Measurements from ENCODE around the gene GPR31.

Gene GPR31

DNA sequence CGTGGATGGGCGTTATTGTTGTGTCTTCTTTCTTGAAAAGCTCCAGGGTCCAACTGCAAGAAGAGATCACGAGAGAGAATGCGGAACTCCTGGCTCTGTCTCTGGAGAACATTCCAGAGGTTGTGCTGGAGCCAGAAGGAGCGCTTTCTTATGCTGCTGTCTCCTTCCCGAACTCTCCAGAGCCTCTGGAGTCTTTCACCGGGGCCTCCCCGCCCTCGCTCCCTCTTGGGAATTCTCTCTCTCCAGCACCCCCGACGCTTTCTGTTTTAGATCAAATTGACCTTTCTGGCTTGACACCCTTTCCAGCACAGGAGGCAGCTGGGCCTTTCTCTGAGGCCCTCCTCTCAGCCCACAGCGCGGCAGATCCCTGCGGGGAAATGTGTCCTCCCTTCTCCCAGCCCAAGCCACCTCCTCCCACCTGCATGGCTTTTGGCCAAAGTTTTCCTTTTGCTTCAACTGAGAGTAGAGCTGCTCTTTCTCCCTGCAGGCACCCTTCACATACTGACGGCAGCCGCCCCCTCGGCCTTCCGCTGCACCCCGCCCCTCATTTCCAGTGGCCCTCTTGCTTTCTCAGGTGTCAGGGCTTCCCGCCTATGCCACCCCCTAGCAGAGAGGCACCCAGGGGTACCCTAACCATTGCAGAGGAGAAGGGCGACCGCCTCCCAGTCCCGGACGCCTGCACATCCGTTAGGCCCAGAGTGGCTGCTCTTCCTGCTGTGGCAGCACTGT lies 41.5 kb downstream of the GPR31 start:
- FAIRE-seq = no peak

DNA sequence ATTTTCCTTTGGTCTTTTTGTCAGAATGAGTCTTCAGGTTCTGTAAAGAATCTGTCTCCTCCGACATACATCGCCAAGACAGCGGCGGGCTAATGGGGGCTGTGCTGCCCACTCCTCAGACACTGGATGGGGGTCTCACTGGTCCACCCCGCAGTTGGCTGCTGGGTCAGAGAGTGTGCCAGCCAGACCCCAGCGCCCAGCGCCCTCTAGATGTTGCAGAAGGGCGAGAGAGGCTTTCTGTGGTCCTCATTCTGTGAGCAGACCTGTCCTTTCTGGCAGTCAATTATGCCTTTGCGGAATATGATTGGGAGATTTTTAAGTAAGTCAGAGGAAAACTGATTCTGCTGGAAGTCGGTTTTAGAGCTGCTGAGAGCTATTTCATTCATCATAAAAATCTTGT lies 42.7 kb downstream of the GPR31 start:
- FAIRE-seq = no peak

DNA sequence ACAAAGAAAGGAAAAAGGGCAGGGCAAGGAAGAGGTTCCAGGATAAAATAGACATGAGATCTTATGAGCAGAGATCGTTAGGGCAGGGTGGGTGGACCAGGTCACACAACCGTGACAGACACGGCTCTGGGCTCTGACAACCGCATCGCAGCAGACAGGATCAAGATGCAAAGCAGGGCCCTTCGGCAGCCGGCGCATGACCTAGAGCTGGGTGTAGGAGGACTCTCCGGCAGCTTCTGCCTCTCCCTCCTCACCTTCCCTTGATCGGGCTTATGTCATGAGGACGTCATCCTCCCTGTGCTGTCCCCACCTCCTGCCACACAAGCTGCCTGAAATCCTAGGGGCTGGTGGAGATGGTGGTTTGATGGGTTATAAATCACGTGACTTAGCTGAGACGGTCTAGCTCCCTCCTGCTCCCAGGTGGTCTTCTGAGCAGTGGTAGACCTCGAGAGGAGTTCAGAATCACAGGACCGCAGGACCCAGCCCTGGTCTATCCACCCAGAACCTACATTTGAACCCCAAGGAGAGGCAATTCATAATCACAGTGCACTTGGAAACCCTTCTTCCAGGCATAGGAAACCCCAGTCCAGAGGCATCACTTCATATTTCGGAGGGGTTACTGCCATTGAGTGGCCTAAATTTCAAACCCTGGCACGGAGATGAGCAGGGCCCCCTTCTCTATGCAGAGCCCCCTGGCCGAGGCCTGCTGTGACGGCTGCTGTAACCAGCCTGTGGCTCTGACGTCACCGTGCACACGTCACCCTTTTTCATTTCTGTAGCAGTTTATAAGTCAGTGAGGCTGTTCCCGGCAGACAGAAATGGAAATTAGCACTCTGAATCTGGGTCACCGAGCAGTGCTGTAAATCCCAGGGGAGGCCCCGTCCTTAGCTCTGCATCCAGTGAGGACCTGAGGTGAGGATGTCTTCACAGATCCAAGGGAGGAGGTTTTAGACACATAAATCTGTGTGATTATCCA lies 43.6 kb downstream of the GPR31 start:
- FAIRE-seq = no peak

DNA sequence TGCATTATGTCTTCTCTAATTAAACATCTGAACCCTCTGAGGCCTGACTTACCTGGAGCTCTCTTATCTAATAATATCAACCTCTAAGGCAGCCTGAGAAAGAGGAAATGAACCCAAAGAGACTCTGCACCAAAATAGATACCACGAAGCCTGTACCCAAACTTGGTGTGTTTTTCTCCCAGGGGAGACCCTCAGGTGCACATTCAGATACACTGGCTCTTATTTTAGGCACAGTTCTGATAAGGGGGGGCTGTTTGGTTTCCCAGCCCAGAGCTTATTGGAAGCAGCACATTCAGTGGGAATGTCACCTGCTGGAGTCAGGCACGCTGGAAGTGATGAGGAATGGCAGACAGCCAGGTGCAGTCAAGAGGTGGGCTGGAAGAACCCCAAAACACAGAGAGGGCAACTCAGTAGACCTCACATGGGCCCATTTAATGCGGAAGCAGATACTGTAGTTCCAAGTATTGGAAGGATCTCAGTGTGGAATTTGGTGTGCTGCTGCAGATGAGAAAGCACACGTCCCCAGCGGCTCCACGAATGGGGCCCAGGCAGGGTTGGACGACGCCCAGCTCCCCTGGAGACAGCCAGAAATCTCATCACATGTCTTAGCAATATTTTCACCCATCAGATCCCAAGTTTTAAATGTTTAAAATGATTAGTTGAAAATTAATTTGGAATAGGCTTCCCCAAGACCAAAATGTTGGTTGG lies 44.6 kb downstream of the GPR31 start:
- no peak for FAIRE-seq

DNA sequence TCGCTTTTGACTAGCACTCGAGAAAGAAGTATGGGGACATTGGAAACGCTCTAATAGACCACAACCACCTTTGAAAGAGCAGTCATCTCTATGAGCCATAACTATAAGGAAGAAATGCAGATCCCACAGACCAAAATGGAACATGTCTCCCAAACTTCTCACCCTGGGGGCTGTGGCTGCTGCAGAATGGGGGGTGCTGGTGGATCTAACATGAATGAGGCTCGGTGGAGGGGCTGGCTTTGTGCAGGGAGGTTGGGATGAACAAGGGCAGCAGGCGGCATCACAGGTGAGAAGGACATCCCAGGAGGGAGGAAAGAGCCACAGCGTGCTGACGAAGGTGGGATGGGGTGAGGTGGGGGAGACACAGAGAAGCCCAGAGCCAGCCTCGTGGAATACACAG lies 45.4 kb downstream of the GPR31 start:
- FAIRE-seq = no peak

DNA sequence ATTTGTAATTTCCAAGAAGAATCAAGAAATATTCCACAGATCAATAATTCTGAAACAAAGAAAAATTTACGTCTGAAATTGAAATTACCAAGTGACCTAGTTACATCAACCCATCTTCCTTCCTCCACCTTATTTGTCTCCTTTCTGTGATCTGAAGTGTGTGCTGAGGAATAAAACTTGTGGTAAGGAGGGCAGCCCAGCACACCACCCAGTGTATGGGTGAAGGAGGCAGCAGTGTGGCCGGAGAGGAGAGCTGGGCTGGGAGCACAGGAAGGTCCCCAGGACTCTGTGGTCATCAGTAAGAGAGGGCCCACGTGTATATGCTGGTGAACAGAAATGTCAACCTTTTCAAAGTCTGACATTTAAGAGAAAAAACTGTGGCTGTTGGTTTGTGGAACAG lies 46.2 kb downstream of the GPR31 start:
- no peak for FAIRE-seq

DNA sequence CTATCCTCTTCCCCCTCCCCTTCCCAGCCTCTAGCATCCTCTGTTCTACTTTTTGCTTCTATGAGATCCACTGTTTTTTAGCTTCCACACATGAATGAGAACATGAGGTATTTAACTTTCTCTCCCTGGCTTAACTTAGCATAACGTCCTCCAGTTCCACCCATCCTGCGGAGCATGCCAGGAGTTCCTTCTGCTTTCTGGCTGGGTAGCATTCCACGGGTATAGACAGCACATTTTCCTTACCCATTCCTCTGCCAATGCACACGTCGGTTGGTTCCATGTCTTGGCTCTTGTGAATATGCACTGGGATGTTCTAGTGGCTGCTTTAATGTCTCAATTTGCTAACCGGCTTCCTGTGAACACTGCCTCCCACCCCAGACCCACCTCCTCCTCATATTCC lies 48.1 kb downstream of the GPR31 start:
- FAIRE-seq = no peak

DNA sequence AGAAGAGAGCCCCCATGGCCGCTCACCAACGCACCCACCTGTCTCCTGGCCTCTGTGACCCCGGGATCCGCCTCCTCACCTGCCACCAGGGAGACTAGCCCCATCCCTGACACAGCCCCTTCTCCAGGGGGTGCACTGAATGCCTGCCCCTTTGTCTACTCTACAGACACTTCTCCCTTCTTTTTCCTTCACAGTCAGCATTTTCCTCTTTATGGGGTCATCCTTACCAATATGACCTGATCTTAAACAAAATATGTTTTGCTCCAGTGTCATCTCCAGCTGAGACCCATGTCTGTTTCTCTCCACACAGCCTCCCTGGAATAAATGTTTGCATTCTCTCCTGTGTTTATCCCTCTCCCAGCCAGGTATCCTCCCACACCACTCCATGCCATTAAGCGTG lies 49.5 kb downstream of the GPR31 start:
- FAIRE-seq = no peak

DNA sequence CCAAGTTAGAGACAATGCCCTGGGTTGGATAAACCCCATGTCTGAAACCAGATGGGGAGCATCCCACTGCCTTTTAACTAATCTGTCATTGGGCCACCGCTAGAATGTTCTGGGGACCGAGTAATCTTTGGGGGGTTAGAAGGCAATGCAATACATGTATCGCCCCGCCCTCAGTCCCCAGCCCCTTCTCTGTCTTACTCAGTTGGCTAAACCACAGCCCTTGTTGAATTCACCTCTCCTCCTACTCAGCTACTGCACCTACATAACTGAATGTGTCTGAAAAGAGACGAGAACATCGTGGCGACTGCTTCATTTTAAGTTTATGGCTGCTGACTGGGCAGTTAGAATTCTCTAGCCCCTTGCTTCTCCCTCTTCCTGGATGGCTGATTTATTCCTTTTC lies 50.0 kb downstream of the GPR31 start:
- no peak for FAIRE-seq

DNA sequence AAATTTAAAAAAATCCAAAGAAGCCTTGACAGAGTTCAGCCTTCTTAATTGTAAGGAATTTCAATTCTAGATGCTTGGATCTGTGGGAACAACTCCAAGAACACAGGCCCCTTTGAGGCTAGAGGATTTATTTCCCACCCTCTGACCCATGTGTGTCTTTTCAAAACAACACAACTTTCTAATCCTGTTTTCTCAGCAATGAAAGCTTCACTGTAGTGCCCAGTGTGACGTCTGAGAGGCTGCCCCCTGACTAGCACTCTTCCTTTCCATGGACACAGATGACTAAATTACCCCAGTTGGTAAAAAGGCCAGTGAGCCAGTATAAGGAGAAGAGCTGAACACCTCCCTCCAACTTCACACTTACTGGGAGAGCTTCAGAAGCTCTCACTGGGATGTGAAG lies 51.4 kb downstream of the GPR31 start:
- no peak for FAIRE-seq
